Lower lobe of right lung (tissue), 2 donors: Measurements from ENCODE around the gene GOLM1. TPM values are rescaled to one million over a fixed set of nuclear protein-coding genes. Genes with fewer than 3 reads are reported as not detected.

Experiments used
- ATAC-seq, 2 donors: fragments of 200-7000 bp; cut with Tn5 transposase; one replicate each; pipeline ENCODE4 v1.9.1; 2020 to 2022; ENCODE audit warnings: mild to moderate bottlenecking in 2 of 2, moderate library complexity in 2 of 2
- DNase-seq: peaks from one replicate; pipeline ENCODE4 v3.0.0-alpha.2; 2020
- H3K27ac ChIP-seq: fragments of 200-600 bp; one replicate; pipeline ENCODE4 v1.8.0; 2022
- H3K27me3 ChIP-seq: fragments of 200-600 bp; one replicate; pipeline ENCODE4 v1.8.0; 2022; ENCODE audit warnings: low read depth
- H3K36me3 ChIP-seq: fragments of 200-600 bp; one replicate; pipeline ENCODE4 v1.8.0; 2022; ENCODE audit warnings: mild to moderate bottlenecking
- H3K4me1 ChIP-seq: fragments of 200-600 bp; one replicate; pipeline ENCODE4 v1.8.0; 2022
- H3K4me3 ChIP-seq: fragments of 200-600 bp; one replicate; pipeline ENCODE4 v1.8.0; 2022; ENCODE audit warnings: mild to moderate bottlenecking
- H3K9me3 ChIP-seq: fragments of 200-600 bp; one replicate; pipeline ENCODE4 v1.8.0; 2022
- CTCF ChIP-seq: fragments of 200-600 bp; IDR thresholded peaks from one replicate; pipeline ENCODE4 v1.8.0; 2022; ENCODE audit warnings: antibody characterized with exemption, mild to moderate bottlenecking
- intact Hi-C: fragments of 100-400 bp; cut with DNase I; formaldehyde crosslinking; loops from one replicate; pipeline ENCODE4 v1.11.0; 2022
- total RNA-seq: library from RNA; stranded (reverse); fragmentation: NEBNext Ultra II Directional; extraction: Animal tissue kit (Norgen Biotek cat#: 25700); gene quantifications from one replicate; pipeline ENCODE4 v1.2.1, GENCODE V29; 2021
- donor health status: DM: no; HTN: yes; CAD: no; lungs with severe emphysema.

The GOLM1 gene
- total RNA-seq, 1 donor from 2014 or later: 16.7 TPM

- no peak for TF ChIP-seq CTCF
- Histone ChIP-seq H3K4me3 (no peak overlapping the region), H3K36me3 (no peaks in the 10 kb centered on the region), H3K9me3 (no peaks in the 10 kb centered on the region), H3K4me1 (no peaks in the 10 kb centered on the region), H3K27ac (no peak overlapping the region), H3K27me3 (no peaks in the 10 kb centered on the region)
- no peak for DNase-seq
- ATAC-seq: no peak
- intact Hi-C loops: no loop called here
These were observed 52.0 kb downstream of the GOLM1 start for GRCh38 chr9:86047361-86047760.

GRCh38 chr9:86046930-86047341 lies 52.4 kb downstream of the GOLM1 start:
- H3K4me3 ChIP-seq: no peak overlapping the region
- no peaks in the 10 kb centered on the region for H3K9me3 ChIP-seq
- no peaks in the 10 kb centered on the region for H3K4me1 ChIP-seq
- TF ChIP-seq CTCF: no peak
- ATAC-seq (no peak), DNase-seq (no peak)
- no peaks in the 10 kb centered on the region for H3K36me3 ChIP-seq
- H3K27me3 ChIP-seq: no peaks in the 10 kb centered on the region
- intact Hi-C loops: no loop called here
- no peak overlapping the region for H3K27ac ChIP-seq

GRCh38 chr9:86046071-86046636 lies 53.2 kb downstream of the GOLM1 start:
- H3K9me3 ChIP-seq: no peaks in the 10 kb centered on the region
- no peaks in the 10 kb centered on the region for H3K4me1 ChIP-seq
- DNase-seq (no peak), ATAC-seq (no peak)
- H3K27me3 ChIP-seq: no peaks in the 10 kb centered on the region
- intact Hi-C loops: no loop called here
- no peak for TF ChIP-seq CTCF
- no peak overlapping the region for H3K27ac ChIP-seq
- no peaks in the 10 kb centered on the region for H3K36me3 ChIP-seq
- no peak overlapping the region for H3K4me3 ChIP-seq

GRCh38 chr9:86045654-86046053 lies 53.7 kb downstream of the GOLM1 start:
- Histone ChIP-seq H3K4me1 (no peaks in the 10 kb centered on the region), H3K4me3 (no peak overlapping the region), H3K27me3 (no peaks in the 10 kb centered on the region), H3K9me3 (no peaks in the 10 kb centered on the region), H3K27ac (no peak overlapping the region), H3K36me3 (no peaks in the 10 kb centered on the region)
- intact Hi-C loops: no loop called here
- no peak for DNase-seq
- no peak for TF ChIP-seq CTCF
- no peak for ATAC-seq

- H3K27me3 ChIP-seq: no peaks in the 10 kb centered on the region
- ATAC-seq (no peak), DNase-seq (no peak)
- intact Hi-C loops: no loop called here
- H3K4me1 ChIP-seq: no peaks in the 10 kb centered on the region
- H3K36me3 ChIP-seq: no peaks in the 10 kb centered on the region
- no peaks in the 10 kb centered on the region for H3K9me3 ChIP-seq
- no peak for TF ChIP-seq CTCF
- H3K4me3 ChIP-seq: no peak overlapping the region
- no peak overlapping the region for H3K27ac ChIP-seq
These were observed 55.4 kb downstream of the GOLM1 start for GRCh38 chr9:86043999-86044398.

DNA sequence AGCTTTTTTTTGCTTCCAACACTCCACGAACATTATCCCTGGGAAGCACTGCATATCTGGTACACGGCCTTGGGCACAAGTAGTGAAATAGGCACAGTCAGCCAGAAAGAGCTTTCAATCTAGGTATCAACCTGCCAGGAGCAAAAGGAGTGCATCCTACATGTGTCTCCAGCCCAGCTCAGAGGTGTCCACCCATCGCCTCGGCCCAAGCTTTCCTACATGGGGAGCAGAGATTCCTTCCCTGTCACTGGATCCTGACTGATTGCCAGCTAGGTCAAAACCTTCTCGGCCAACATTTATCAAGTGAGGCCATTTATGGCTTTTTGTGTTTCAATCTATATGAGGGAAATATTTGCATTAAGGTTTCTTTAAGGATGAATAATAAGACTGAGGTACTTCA lies 55.8 kb downstream of the GOLM1 start:
- no peak for DNase-seq
- intact Hi-C loops: no loop called here
- no peak overlapping the region for H3K27ac ChIP-seq
- TF ChIP-seq CTCF: no peak
- no peaks in the 10 kb centered on the region for H3K9me3 ChIP-seq
- no peak overlapping the region for H3K4me3 ChIP-seq
- no peaks in the 10 kb centered on the region for H3K27me3 ChIP-seq
- no peaks in the 10 kb centered on the region for H3K4me1 ChIP-seq
- no peaks in the 10 kb centered on the region for H3K36me3 ChIP-seq
- ATAC-seq: no peak
